HEK293T (cell line): ENCODE data around the gene TEAD1.

Experiments used
- CTCF ChIA-PET: fragments of 350-600 bp; formaldehyde crosslinking; extraction: SDS; loops from one replicate; lab custom pipeline; 2021; ENCODE audit warnings: antibody characterized with exemption, inconsistent platforms; lab: Yijun Ruan, JAX
- POLR2A ChIA-PET: fragments of 350-600 bp; formaldehyde crosslinking; extraction: SDS; loops from one replicate; lab custom pipeline; 2020; ENCODE audit warnings: antibody characterized with exemption, inconsistent platforms; lab: Yijun Ruan, JAX
- DNase-seq: peaks from one replicate; pipeline ENCODE4 v3.0.0; 2012; ENCODE audit warnings: mixed read lengths; ENCODE audit errors: extremely low spot score
- ARNT ChIP-seq: fragments of 450-650 bp; IDR thresholded peaks from 2 replicates; pipeline ENCODE4 v1.6.1; 2017; ENCODE audit warnings: mild to moderate bottlenecking
- BHLHE40 ChIP-seq: fragments of 450-650 bp; IDR thresholded peaks from 2 replicates; pipeline ENCODE4 v1.6.1; 2016; ENCODE audit warnings: mild to moderate bottlenecking, moderate library complexity, borderline replicate concordance
- CTBP1 ChIP-seq: fragments of 450-650 bp; IDR thresholded peaks from 2 replicates; pipeline ENCODE4 v1.6.1; 2016; ENCODE audit warnings: borderline replicate concordance
- ELF4 ChIP-seq: fragments of 450-650 bp; IDR thresholded peaks from 2 replicates; pipeline ENCODE4 v1.6.1; 2017; ENCODE audit warnings: antibody characterized with exemption
- FOXA1 ChIP-seq: fragments of 450-650 bp; IDR thresholded peaks from 2 replicates; pipeline ENCODE4 v1.6.1; 2016; ENCODE audit warnings: mild to moderate bottlenecking
- FOXK2 ChIP-seq: fragments of 450-650 bp; IDR thresholded peaks from 2 replicates; pipeline ENCODE4 v1.6.1; 2016; ENCODE audit warnings: mild to moderate bottlenecking
- FOXM1 ChIP-seq: fragments of 450-650 bp; IDR thresholded peaks from 2 replicates; pipeline ENCODE4 v1.6.1; 2017; ENCODE audit warnings: mild to moderate bottlenecking, borderline replicate concordance
- HDGF ChIP-seq: fragments of 450-650 bp; IDR thresholded peaks from 2 replicates; pipeline ENCODE4 v1.6.1; 2017; ENCODE audit warnings: antibody characterized with exemption, borderline replicate concordance
- L3MBTL2 ChIP-seq: fragments of 450-650 bp; conservative IDR thresholded peaks from 2 replicates; pipeline ENCODE4 v1.6.1; 2016; ENCODE audit warnings: mild to moderate bottlenecking
- LEF1 ChIP-seq: fragments of 450-650 bp; IDR thresholded peaks from 2 replicates; pipeline ENCODE4 v1.6.1; 2017; ENCODE audit warnings: mild to moderate bottlenecking, borderline replicate concordance
- NFRKB ChIP-seq: fragments of 450-650 bp; IDR thresholded peaks from 2 replicates; pipeline ENCODE4 v1.6.1; 2016; ENCODE audit warnings: mild to moderate bottlenecking, moderate library complexity
- SP1 ChIP-seq: fragments of 450-650 bp; IDR thresholded peaks from 2 replicates; pipeline ENCODE4 v1.6.1; 2017
- SUZ12 ChIP-seq: fragments of 450-650 bp; IDR thresholded peaks from 2 replicates; pipeline ENCODE4 v1.6.1; 2016; ENCODE audit warnings: mild to moderate bottlenecking
- TARDBP ChIP-seq: fragments of 450-650 bp; IDR thresholded peaks from 2 replicates; pipeline ENCODE4 v1.6.1; 2016
- ZNF384 ChIP-seq: fragments of 450-650 bp; IDR thresholded peaks from 2 replicates; pipeline ENCODE4 v1.6.1; 2016
- TF ChIP-seq, protein P1 (sequence below): fragments of 450-650 bp; IDR thresholded peaks from 2 replicates; pipeline ENCODE4 v1.6.1; 2016

Gene TEAD1

DNA sequence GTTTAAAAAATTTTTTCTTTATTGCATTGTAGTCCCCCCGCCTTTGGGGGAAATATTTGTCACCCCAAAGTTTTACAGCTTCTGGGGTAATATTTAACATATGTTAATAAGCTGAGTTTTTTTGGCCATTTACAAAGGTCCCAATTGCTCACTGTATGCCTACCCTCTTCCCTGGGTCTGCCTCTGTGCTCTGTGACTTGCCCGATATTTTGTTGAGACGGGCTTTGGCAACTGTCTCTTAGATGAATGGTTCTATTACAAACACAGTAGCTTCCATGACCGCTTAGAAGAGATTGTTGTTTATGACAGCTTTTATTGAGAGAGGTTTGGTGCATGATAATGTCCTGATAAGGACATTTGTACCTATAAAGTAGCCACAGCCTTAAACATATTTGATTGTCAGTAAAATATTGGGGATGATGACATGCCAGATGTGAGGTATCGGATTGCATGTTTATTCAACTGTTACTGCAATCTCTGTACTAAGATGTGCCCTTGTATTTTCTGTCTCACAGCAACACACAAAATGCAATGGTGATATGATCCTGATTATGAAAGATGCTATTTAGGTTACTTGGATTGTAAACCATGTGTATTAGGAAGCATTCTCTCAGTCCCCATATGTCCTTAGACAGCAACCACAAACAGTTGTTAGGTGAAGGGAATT is 103.1 kb downstream of the TEAD1 start:
- ChIA-PET POLR2A (no interaction called here), CTCF (interaction anchor here (0.6 kb wide), 1 partner anchor 49 kb away, joined by 3 read pairs; no protein-coding TSS in a partner anchor)
- TF ChIP-seq FOXA1 (no peak), NFRKB (no peak), SUZ12 (no peak), CTBP1 (no peak)
- DNase-seq = no peak

DNA sequence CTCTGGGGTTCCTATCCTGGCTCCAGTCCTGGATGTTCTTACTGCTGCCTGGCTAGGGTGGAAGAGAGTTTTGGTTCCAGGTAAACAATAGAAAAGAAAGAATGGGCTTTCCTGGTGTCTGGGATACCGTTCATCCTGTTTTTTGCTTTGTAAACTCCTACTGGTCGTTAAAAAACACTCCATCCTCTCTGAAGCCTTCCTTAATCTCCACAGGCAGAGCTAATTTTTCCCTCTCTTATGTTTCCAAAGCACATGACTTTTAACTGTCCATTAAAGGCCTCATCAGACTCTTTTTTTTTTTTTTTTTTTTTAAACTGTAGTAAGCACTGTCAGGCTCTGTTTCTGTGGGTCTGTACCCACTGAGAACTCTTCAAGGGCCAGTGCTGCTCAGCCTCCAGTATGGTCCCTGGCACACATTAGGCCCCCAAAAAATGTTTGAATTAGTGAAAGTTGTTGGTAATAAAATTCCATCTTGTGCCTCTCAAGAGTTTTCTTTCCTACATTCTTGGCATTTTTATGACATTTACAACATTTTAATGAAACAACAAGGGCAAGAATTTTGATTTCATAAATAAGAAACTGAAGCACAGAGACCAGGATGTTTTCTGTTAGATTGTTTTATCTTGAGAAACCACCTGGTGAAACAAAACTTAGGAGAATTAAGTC is 104.2 kb downstream of the TEAD1 start:
- no peak for TF ChIP-seq BHLHE40
- no peak for TF ChIP-seq CTBP1
- TF ChIP-seq NFRKB = no peak
- TF ChIP-seq LEF1 = no peak
- no peak for TF ChIP-seq SUZ12
- ChIA-PET POLR2A (no interaction called here), CTCF (no interaction called here)
- no peak for DNase-seq

DNA sequence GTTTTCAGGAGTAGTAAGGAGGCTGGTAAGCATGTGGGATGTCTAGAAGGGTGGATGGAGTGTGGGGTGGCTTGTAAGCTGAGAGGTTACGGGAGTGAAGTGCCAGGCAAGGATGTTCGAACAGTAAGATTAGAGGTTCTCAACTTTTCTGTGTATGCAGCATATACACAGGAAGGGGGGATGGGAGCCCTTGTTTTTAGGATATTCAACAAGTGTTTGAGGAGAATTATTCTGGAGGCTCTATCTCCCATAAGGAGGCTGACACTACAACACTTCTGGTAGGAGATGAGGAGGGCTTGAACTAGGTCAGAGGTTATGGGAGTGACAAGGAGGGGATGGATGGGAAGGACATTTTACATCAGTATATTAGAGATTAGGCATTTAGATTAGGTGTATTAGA is 109.5 kb downstream of the TEAD1 start:
- TF ChIP-seq FOXA1 (no peak), FOXK2 (no peak), TARDBP (no peak), CTBP1 (no peak), BHLHE40 (no peak)
- CTCF ChIA-PET = no interaction called here

DNA sequence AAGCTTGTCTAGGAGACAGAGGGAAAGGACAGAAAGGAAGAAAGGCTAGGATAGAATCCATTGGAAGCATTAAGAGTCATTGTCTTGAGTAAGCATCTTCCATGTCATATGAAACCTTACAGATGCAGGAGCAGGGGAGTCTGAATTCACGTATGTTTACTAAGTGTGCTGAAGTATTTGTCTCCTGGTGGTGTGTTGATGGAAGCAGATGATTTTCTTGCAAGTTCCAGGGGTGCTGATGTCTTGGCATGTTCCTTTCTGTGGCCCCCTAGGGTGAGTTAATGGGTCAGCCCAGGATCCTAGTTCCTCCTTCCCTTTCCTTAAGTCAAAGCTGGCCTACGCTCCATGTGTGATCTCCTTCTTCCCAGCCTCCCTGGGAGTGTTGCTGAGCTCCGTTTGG is 110.2 kb downstream of the TEAD1 start:
- ChIA-PET CTCF (no interaction called here), POLR2A (no interaction called here)
- TF ChIP-seq CTBP1 (no peak), SP1 (no peak), BHLHE40 (no peak), SUZ12 (no peak), ZNF384 (no peak), NFRKB (no peak), LEF1 (no peak)
- TF ChIP-seq, protein P1, sequence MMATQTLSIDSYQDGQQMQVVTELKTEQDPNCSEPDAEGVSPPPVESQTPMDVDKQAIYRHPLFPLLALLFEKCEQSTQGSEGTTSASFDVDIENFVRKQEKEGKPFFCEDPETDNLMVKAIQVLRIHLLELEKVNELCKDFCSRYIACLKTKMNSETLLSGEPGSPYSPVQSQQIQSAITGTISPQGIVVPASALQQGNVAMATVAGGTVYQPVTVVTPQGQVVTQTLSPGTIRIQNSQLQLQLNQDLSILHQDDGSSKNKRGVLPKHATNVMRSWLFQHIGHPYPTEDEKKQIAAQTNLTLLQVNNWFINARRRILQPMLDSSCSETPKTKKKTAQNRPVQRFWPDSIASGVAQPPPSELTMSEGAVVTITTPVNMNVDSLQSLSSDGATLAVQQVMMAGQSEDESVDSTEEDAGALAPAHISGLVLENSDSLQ = no peak
- DNase-seq = no peak

More for the DNA sequence above, 109.5 kb downstream of the TEAD1 start:
- DNase-seq = no peak
- POLR2A ChIA-PET = no interaction called here

DNA sequence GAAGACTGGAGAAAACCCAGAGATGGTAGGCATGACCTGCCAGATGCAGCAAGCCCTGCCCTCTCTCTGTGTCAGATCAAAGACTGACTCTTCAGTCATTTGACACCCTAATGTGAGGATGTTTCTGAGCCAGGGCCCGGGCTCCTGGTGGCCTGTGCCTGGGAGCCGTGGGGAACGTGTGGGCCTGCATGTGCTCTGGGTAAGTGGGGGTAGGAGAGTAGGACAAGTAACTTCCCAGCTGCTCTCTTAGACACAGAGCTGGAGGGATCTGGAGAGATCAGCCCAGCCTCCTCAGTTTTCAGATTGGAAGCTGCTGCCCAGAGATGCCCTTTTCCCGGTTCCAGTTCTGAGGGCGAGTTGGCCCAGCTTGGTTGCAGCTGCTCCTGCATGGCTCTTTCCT is 110.8 kb downstream of the TEAD1 start:
- POLR2A ChIA-PET = no interaction called here
- TF ChIP-seq, protein P1 = no peak
- TF ChIP-seq ZNF384 (no peak), NFRKB (no peak), LEF1 (no peak), FOXK2 (no peak), TARDBP (no peak), L3MBTL2 (no peak), CTBP1 (no peak), SUZ12 (no peak), FOXA1 (no peak)
- no peak for DNase-seq
- CTCF ChIA-PET = no interaction called here

DNA sequence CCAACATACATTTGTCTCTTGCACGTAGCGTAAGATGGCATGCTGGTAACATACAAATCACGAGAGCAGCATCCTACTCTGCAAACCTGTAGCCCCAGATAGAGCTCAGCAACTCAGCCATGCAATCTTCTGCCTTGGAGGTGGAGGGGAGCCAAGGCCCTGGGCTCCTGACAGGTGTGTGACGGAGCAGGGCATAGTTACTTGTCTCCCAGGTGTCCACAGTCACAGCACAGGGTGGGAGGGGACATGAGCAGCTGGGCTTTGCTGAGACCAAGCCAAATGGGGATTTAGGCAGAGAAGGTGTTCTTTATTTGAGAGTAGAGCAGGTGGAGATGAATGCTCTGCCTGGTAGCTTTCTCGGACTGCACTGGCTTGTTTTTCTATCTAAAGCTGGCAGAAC is 111.7 kb downstream of the TEAD1 start:
- no peak for TF ChIP-seq FOXM1
- no peak for TF ChIP-seq HDGF
- TF ChIP-seq, protein P1 = no peak
- no peak for TF ChIP-seq ELF4
- TF ChIP-seq SP1 = no peak
- TF ChIP-seq ZNF384 = no peak
- no peak for TF ChIP-seq FOXA1
- no peak for TF ChIP-seq TARDBP
- no peak for TF ChIP-seq ARNT
- no peak for TF ChIP-seq BHLHE40
- TF ChIP-seq CTBP1 = no peak
- no peak for TF ChIP-seq NFRKB
- TF ChIP-seq LEF1 = no peak
- TF ChIP-seq FOXK2 = no peak
- no peak for TF ChIP-seq L3MBTL2
- TF ChIP-seq SUZ12 = no peak
- POLR2A ChIA-PET = no interaction called here
- no peak for DNase-seq
- CTCF ChIA-PET = no interaction called here

DNA sequence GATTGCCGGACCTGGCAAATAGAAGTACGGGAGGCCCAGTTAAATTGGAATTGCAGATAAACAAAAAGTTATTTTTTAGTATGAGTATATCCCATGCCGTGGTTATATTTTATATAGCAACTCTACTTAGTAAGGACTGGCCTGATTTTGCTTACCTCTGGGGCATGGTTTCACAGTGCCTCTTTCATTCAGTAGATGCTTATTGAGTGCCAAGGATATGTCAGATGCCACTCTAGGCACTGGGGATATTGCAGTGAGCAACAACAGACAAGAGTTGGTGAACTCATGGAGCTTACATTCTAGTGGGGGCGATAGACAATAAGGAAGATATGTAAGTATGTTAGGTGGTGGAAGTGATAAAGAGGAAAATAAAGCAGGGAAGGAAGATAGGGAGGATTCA is 112.2 kb downstream of the TEAD1 start:
- no peak for DNase-seq
- CTCF ChIA-PET = no interaction called here
- POLR2A ChIA-PET = no interaction called here
- TF ChIP-seq, protein P1 = no peak
- TF ChIP-seq SP1 (no peak), FOXM1 (no peak), NFRKB (no peak), ELF4 (no peak), CTBP1 (no peak), LEF1 (no peak), SUZ12 (no peak), L3MBTL2 (no peak), ZNF384 (no peak), BHLHE40 (no peak), FOXA1 (no peak), HDGF (no peak), FOXK2 (no peak), TARDBP (no peak), ARNT (no peak)
